HepG2 (cell line): Measurements from ENCODE around the gene NEAT1. TPM values are rescaled to one million over a fixed set of nuclear protein-coding genes. Genes with fewer than 3 reads are reported as not detected.

Experiments used
- PLRG1 ChIP-seq: fragments of 450-650 bp; conservative IDR thresholded peaks from 2 replicates; pipeline ENCODE4 v1.6.1; 2016
- RFXAP ChIP-seq: sonication (generic); formaldehyde crosslinking; IDR thresholded peaks from 2 replicates; pipeline ENCODE4 v1.4.0; 2020; ENCODE audit warnings: missing genetic modification reagents, borderline replicate concordance
- STAG1 ChIP-seq: sonication (generic); formaldehyde crosslinking; IDR thresholded peaks from 2 replicates; pipeline ENCODE4 v1.4.0; 2020; ENCODE audit warnings: missing genetic modification reagents
- ZBTB20 ChIP-seq: sonication (generic); formaldehyde crosslinking; IDR thresholded peaks from 2 replicates; pipeline ENCODE4 v1.8.1; 2023; ENCODE audit warnings: missing genetic modification reagents, low read depth, mild to moderate bottlenecking, borderline replicate concordance
- ZBTB40 ChIP-seq, 2 experiments: fragments of 450-650 bp in 1 of 2; sonication (generic) in 1 of 2; formaldehyde crosslinking in 1 of 2; IDR thresholded peaks; 2 replicates each; pipeline versions ENCODE4 v1.6.1 to v1.8.0; 2016 to 2022; ENCODE audit warnings: antibody characterized with exemption in 1 of 2, mild to moderate bottlenecking in 1 of 2, missing genetic modification reagents in 1 of 2
- ZFX ChIP-seq: sonication (generic); formaldehyde crosslinking; IDR thresholded peaks from 2 replicates; pipeline ENCODE4 v1.4.0; 2020; ENCODE audit warnings: mild to moderate bottlenecking, low read depth, missing genetic modification reagents, moderate library complexity
- ZNF260 ChIP-seq: sonication (generic); formaldehyde crosslinking; IDR thresholded peaks from 2 replicates; pipeline ENCODE4 v1.4.0; 2020; ENCODE audit warnings: missing genetic modification reagents, low read depth, mild to moderate bottlenecking, borderline replicate concordance
- ZNF337 ChIP-seq: sonication (generic); formaldehyde crosslinking; IDR thresholded peaks from 2 replicates; pipeline ENCODE4 v1.5.1; 2020; ENCODE audit warnings: missing genetic modification reagents, low read depth, mild to moderate bottlenecking, borderline replicate concordance
- polyA plus RNA-seq, 8 experiments: library from polyadenylated mRNA; depleted of rRNA in 3 of 8; stranded (reverse) in 7 of 8; unstranded in 1 of 8; fragments of >200 nt; fragmentation: Illumina TruSeq in 4 of 8; extraction: Trizol in 4 of 8; gene quantifications; 2 replicates each; pipeline versions ENCODE4 v1.2.1 to v1.2.3, GENCODE V29; 2011 to 2016; ENCODE audit warnings: low read depth in 4 of 8, missing spikeins in 1 of 8, mixed read lengths in 1 of 8; ENCODE audit not compliant: insufficient read depth in 1 of 8
- total RNA-seq, 5 experiments: library from RNA; depleted of rRNA; stranded (reverse); fragments of >200 nt; fragmentation: Illumina TruSeq; extraction: Trizol; gene quantifications; 2 replicates each; pipeline ENCODE4 v1.2.3, GENCODE V29; 2016; ENCODE audit warnings: low read depth in 1 of 5
- TF ChIP-seq, protein P1 (sequence below): sonication (generic); IDR thresholded peaks from 2 replicates; pipeline ENCODE4 v1.6.1; 2016; ENCODE audit warnings: low read depth, borderline replicate concordance
- TF ChIP-seq, protein P2 (sequence below): sonication (generic); formaldehyde crosslinking; IDR thresholded peaks from 2 replicates; pipeline ENCODE4 v1.4.0; 2020; ENCODE audit warnings: missing genetic modification reagents

NEAT1 gene
- total and polyA plus RNA-seq, 2 of the 13 experiments (the other 11 are each of a cell fraction or from before 2014, with no cell fraction given): 20.5 to 41.2 TPM

GRCh38 chr11:65378208-65378927 is 44.2 kb upstream of the NEAT1 start (continued):
- TF ChIP-seq ZBTB40 (IDR thresholded peaks at IDR 0.05) (no peak), ZBTB40 (CRISPR knock-in tag; IDR thresholded peaks at IDR 0.05) (no peak), PLRG1 (no peak), ZNF337 (CRISPR knock-in tag) (no peak), ZNF260 (no peak), ZBTB20 (CRISPR knock-in tag) (no peak), STAG1 (CRISPR knock-in tag) (peak; percentile 55), RFXAP (CRISPR knock-in tag) (no peak), ZFX (CRISPR knock-in tag) (0 out of 2 replicates have a peak, but pooled peaks have one; percentile 43)
- TF ChIP-seq, protein P1, sequence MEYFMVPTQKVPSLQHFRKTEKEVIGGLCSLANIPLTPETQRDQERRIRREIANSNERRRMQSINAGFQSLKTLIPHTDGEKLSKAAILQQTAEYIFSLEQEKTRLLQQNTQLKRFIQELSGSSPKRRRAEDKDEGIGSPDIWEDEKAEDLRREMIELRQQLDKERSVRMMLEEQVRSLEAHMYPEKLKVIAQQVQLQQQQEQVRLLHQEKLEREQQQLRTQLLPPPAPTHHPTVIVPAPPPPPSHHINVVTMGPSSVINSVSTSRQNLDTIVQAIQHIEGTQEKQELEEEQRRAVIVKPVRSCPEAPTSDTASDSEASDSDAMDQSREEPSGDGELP: no peak
- TF ChIP-seq, protein P2, sequence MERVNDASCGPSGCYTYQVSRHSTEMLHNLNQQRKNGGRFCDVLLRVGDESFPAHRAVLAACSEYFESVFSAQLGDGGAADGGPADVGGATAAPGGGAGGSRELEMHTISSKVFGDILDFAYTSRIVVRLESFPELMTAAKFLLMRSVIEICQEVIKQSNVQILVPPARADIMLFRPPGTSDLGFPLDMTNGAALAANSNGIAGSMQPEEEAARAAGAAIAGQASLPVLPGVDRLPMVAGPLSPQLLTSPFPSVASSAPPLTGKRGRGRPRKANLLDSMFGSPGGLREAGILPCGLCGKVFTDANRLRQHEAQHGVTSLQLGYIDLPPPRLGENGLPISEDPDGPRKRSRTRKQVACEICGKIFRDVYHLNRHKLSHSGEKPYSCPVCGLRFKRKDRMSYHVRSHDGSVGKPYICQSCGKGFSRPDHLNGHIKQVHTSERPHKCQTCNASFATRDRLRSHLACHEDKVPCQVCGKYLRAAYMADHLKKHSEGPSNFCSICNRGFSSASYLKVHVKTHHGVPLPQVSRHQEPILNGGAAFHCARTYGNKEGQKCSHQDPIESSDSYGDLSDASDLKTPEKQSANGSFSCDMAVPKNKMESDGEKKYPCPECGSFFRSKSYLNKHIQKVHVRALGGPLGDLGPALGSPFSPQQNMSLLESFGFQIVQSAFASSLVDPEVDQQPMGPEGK (CRISPR knock-in tag): peak; percentile 43; the same call in 1 of the 2 replicates
